Islet of Langerhans (tissue), 1 donor: ENCODE data around the gene SMYD2.

ENCODE experiments used
- FAIRE-seq: peaks from one replicate; lab custom pipeline; 2011; peaks lifted over from hg19 to GRCh38; lab: Jason Lieb, UNC

Gene SMYD2

DNA sequence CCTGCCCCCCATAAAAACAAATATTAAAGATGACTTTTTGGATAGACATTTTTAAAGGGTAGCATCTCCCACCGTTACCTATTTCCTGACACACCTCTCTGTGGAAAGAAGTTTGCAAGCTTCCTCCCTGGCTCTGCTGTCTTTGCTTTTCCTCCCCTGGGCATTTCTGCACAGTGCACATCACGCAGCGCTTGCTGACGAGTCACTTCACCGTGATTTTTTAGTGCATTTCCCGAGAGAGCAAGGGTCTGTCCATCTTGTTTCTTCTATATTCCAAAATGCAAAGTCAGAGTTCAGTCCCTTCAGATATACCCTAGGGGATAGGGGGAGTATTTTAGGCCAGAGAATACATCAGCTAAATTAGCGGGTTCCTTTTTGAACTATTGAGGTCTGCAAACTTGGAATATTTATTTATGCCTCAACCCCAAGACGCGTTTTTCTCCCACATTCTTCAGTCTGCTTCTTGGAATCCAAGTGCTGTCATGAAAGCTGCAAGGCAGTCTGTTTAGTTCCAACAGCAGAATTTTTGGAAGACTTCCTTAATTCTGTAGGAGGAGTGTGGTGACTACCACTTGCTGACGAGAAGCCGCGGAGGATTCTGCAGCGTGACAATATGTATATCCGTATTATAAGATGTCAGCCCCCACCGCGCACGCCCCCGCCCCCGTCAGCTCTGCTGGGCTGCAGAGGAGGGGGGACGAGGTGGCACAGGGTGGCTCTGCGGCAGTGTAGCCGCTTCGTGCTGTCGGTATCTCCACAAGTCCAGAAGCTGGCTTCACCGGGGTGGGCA lies 22.4 kb downstream of the SMYD2 start:
- no peak for FAIRE-seq

DNA sequence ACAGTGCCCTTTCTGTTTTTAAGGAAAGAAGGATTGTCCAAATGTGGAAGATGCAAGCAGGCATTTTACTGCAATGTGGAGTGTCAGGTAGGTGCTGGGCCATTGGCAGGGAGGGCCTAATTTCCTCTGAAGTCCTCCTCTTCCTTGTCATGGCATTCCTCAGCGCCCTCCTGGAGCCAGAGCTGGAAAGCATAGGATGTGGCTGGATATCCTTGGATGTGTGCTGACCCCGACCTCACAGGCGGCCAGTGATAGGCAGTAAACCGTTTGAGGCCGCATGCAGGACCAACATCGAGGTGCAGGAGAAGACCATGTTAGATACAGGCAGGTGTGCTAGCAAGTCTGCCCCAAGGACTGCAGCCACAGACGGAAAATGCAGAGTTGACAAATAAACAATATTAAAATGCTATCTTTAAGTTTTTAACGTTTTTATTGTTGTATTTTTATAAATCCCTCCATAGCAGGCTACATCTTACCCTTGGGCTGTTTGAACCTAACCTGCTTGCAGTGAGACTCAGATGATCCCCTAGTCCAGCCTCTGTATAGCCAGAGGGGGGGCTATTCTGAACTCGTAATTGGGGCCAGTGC lies 24.3 kb downstream of the SMYD2 start:
- FAIRE-seq, result no peak

DNA sequence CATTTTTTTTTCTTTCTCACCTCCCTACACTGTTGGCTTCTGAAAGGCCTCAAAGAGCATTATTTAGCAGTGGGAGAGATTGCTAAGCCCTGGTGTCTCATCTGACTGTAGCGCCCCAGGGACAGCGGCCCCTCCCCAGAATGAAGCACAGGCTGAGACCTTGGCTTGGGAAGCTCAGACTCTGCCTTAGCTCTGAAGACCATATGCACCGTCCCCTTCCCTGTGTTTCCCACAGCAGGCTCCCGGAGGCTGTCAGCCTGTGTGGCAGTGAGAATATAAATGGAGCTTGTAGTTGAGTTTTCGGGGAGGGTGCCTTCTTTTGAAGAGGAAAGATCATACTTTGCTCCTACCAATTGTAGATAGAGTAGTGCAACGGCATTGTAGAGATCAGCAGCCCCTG lies 25.3 kb downstream of the SMYD2 start:
- FAIRE-seq, result no peak

GRCh38 chr1:214310010-214310409 lies 29.1 kb downstream of the SMYD2 start:
- no peak for FAIRE-seq

- no peak for FAIRE-seq
These were observed 30.1 kb downstream of the SMYD2 start for GRCh38 chr1:214310777-214311690.

- no peak for FAIRE-seq
These were observed 31.6 kb downstream of the SMYD2 start for GRCh38 chr1:214312530-214313051.

- no peak for FAIRE-seq
These were observed 33.4 kb downstream of the SMYD2 start for GRCh38 chr1:214314178-214314843.

DNA sequence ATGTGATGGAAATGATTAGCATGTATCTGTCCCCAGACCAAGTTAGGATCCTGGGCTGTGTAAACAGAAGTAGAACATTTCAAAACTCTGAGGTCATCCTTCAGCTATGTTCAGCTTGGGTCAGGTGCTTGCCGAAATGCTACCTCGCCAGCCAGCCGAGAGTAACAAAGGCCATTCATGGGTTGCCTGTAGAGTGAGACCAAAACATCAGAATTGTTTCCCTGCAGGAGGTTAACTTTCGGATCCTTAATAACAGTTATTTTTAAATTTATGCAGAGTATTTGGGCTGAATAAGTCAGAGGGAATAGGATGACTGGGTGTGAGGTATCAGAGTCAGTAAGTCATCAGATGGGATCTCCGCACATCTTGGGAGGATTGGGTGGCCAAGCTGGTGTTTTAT lies 35.6 kb downstream of the SMYD2 start:
- FAIRE-seq, result no peak

GRCh38 chr1:214317300-214317699 lies 36.3 kb downstream of the SMYD2 start:
- no peak for FAIRE-seq

DNA sequence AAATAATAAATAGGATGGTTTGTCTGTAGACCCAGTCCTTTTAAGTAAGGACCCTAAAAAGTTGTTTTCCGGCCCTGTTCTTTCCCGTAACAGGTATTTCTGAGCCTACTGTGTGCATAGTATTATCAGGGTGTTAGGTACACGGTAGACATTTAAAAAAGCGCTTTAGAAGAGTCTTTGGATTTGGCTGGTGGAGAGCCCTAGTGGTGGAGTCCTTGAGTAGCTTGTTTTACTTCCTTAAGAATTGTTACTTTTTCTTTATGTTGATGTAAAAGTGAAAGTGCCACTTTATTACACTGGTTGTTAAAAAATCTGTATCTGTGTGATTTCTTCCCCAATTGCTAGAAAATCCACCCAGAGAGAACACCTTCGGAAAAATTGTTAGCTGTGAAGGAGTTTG lies 36.8 kb downstream of the SMYD2 start:
- no peak for FAIRE-seq

GRCh38 chr1:214318356-214318755 lies 37.4 kb downstream of the SMYD2 start:
- FAIRE-seq, result no peak

DNA sequence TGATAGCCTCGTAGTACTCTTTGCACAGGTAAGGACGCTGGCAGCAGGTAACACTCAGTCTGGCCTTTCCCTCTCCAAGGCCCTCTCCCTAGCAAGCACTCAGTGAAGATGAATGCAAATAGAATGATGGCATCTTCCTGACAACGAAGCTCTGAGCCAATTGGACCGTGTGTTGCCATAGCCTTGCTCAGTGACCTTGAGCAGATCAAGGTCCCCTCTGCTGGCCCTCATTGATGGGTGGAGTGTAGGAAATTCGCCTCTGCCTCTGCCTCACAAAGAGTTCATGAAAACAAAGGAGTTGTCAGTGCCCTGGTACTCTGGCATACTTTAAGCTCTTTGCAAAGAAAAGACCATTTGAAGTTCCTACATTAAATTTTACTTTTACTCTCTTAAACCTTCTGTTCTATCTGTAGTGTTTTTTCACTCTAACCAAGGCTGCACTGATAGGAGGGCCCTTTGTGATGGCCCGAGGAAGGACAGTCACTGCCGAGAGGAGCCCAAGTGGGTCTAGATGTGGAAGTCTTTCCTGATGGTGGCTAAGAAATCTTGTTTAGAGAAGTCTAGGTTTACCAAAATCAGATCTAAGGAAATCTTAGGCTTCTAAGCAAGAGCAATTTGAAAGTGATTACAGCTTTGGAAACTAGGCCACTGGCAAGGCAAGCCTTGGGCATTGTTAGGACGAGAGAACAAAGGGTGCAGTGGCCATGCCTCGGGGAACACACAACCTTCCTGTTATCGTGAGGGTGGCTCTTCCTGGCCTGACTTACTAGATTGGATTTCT lies 38.2 kb downstream of the SMYD2 start:
- no peak for FAIRE-seq

DNA sequence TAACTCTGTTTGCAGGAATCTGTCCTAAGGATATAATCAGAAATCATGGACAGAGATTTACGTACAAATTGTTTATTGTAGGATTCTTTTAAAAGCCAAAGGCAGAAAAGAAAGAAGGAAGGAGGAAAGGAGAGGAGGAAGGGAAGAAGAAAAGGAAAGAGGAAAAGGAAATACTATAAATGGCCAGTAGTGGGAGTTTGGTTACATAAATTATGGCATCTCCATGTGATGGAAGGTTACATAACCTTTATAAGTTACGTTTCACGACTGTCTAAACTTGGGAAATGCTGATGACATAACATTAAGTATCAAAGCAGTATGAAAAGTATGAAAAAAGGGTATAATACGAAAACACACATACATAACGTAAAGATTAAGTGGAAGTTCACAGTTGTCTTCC lies 39.0 kb downstream of the SMYD2 start:
- FAIRE-seq, result no peak

DNA sequence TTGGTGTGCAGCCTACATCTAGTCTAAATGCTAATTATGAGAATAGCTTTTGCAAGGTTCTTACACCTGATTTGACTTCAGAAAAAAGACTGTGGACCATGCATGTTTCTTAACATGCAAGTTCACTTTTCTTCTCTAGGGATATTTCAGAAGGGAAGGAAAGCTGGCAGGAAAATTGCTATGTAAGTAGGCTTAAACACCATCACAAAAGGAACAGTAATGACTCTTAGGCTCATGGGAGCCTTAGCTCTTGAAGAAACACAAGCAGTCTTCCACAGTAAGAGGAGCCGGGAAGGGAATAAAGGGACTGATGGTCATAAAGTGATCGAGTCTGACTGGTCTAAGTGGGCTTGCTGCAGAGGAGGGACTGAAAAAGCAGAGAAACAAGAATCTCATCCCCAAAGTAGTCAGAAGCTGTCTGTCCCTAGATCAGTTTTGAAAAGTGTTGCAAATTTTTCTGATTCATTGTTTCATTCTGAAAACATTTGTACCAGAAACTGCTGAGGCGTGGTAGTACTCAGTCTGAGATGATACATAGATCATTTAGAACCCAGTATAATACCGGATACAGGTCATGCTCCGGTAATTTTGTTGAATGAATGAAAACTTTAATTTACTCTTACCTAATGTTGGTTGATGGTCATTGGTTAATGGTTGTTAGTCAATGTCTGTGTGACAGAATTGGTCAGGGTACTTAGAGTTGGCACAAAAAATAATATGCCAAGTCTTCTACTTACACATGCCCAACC lies 40.9 kb downstream of the SMYD2 start:
- no peak for FAIRE-seq

GRCh38 chr1:214324896-214325800 lies 44.2 kb downstream of the SMYD2 start:
- FAIRE-seq, result no peak

- no peak for FAIRE-seq
These were observed 45.4 kb downstream of the SMYD2 start for GRCh38 chr1:214326406-214326805.

GRCh38 chr1:214327514-214327913 lies 46.6 kb downstream of the SMYD2 start:
- FAIRE-seq, result no peak

- FAIRE-seq, result no peak
These were observed 48.0 kb downstream of the SMYD2 start for GRCh38 chr1:214328770-214329469.
